HepG2 (cell line): ENCODE results near the gene PLD6.

Experiments
- ATF6 ChIP-seq: sonication (generic); formaldehyde crosslinking; conservative IDR thresholded peaks from 2 replicates; pipeline ENCODE4 v1.4.0; 2020; ENCODE audit warnings: missing genetic modification reagents
- CTCF ChIP-seq: sonication (generic); formaldehyde crosslinking; IDR thresholded peaks from 2 replicates; pipeline ENCODE4 v1.5.0; 2020; ENCODE audit warnings: mild to moderate bottlenecking, missing genetic modification reagents, moderate library complexity
- DZIP1 ChIP-seq: sonication (generic); formaldehyde crosslinking; IDR thresholded peaks from 2 replicates; pipeline ENCODE4 v1.5.0; 2020; ENCODE audit warnings: mild to moderate bottlenecking, missing genetic modification reagents
- ELF4 ChIP-seq: sonication (generic); formaldehyde crosslinking; IDR thresholded peaks from 2 replicates; pipeline ENCODE4 v1.5.0; 2020; ENCODE audit warnings: missing genetic modification reagents, mild to moderate bottlenecking, moderate library complexity, borderline replicate concordance
- GLI4 ChIP-seq: sonication (generic); formaldehyde crosslinking; IDR thresholded peaks from 2 replicates; pipeline ENCODE4 v1.5.1; 2020; ENCODE audit warnings: missing genetic modification reagents, mild to moderate bottlenecking, moderate library complexity, borderline replicate concordance
- IKZF5 ChIP-seq: IDR thresholded peaks from 2 replicates; pipeline ENCODE4 v1.6.1; 2018; ENCODE audit warnings: missing genetic modification reagents, mild to moderate bottlenecking, missing compliant biosample characterization
- MAX ChIP-seq: IDR thresholded peaks from 2 replicates; pipeline ENCODE4 v1.6.1; 2012; ENCODE audit warnings: inconsistent platforms
- MTA3 ChIP-seq: sonication (generic); formaldehyde crosslinking; IDR thresholded peaks from 2 replicates; pipeline ENCODE4 v1.4.0; 2020; ENCODE audit warnings: missing genetic modification reagents
- NBN ChIP-seq: fragments of 450-650 bp; conservative IDR thresholded peaks from 2 replicates; pipeline ENCODE4 v1.6.1; 2017
- POLR2A ChIP-seq, 2 experiments: IDR thresholded peaks; 2 replicates each; pipeline ENCODE4 v1.6.1; 2011; ENCODE audit warnings: low read depth in 2 of 2, low read length in 2 of 2, mild to moderate bottlenecking in 1 of 2, moderate library complexity in 1 of 2; ENCODE audit not compliant: insufficient read depth in 1 of 2
- SCMH1 ChIP-seq: sonication (generic); formaldehyde crosslinking; IDR thresholded peaks from 2 replicates; pipeline ENCODE4 v1.9.0; 2021; ENCODE audit warnings: missing genetic modification reagents, mild to moderate bottlenecking, borderline replicate concordance
- TOE1 ChIP-seq: sonication (generic); formaldehyde crosslinking; IDR thresholded peaks from 2 replicates; pipeline ENCODE4 v1.4.0; 2020; ENCODE audit warnings: mild to moderate bottlenecking, missing genetic modification reagents
- ZNF747 ChIP-seq: sonication (generic); formaldehyde crosslinking; IDR thresholded peaks from 2 replicates; pipeline ENCODE4 v1.8.1; 2023; ENCODE audit warnings: missing genetic modification reagents, mild to moderate bottlenecking, borderline replicate concordance
- ZNF766 ChIP-seq: sonication (generic); formaldehyde crosslinking; IDR thresholded peaks from 2 replicates; pipeline ENCODE4 v1.5.0; 2020; ENCODE audit warnings: missing genetic modification reagents, borderline replicate concordance

GRCh38 chr17:17235212-17236174 is 29.4 kb upstream of the PLD6 start:
- TF ChIP-seq TOE1 (CRISPR knock-in tag) (no peak), NBN (no peak), SCMH1 (CRISPR knock-in tag) (no peak), POLR2A (IDR thresholded peaks at IDR 0.05; ENCODE audit: insufficient read depth in 1 of 2, low read depth in 2 of 2, low read length in 2 of 2) (no peak), MTA3 (CRISPR knock-in tag) (no peak), CTCF (CRISPR knock-in tag) (no peak), DZIP1 (CRISPR knock-in tag) (no peak), ELF4 (CRISPR knock-in tag) (no peak), ATF6 (CRISPR knock-in tag) (no peak), MAX (no peak), ZNF747 (CRISPR knock-in tag) (no peak), ZNF766 (CRISPR knock-in tag) (no peak), IKZF5 (CRISPR knock-in tag) (no peak), GLI4 (no peak)
